Activated CD8-positive, alpha-beta memory T cell treated with anti-CD3 and anti-CD28 coated beads for 36 hours (primary cell): ENCODE measurements around the gene EDIL3. TPM values are rescaled to one million over a fixed set of nuclear protein-coding genes. Genes with fewer than 3 reads are reported as not detected.
"Not testable (repeated sequence)": the region's sequence is repeated elsewhere in the genome, so short reads cannot be mapped to it uniquely, and the experiment has no call there.

Source experiments
- CTCF ChIA-PET: fragments of 350-600 bp; sonication (Branson Sonifier 250); formaldehyde crosslinking; loops from one replicate; lab custom pipeline; 2021; ENCODE audit warnings: antibody characterized with exemption; lab: Charles Lee
- POLR2A ChIA-PET: fragments of 350-600 bp; sonication (Branson Sonifier 250); formaldehyde crosslinking; loops from one replicate; lab custom pipeline; 2021; ENCODE audit warnings: antibody characterized with exemption; lab: Charles Lee
- total RNA-seq, 2 experiments: library from RNA; stranded (reverse); gene quantifications; one replicate each; pipeline ENCODE4 v1.2.3, GENCODE V29; 2021

Gene EDIL3
- total RNA-seq, 2 experiments from 2014 or later, result not detected

- CTCF ChIA-PET, result no interaction called here
Measured at GRCh38 chr5:84118551-84118950, 266.1 kb downstream of the EDIL3 start.

GRCh38 chr5:84115727-84116126, 269.0 kb downstream of the EDIL3 start:
- ChIA-PET POLR2A (no interaction called here), CTCF (no interaction called here)

More at GRCh38 chr5:84118551-84118950, 266.1 kb downstream of the EDIL3 start:
- POLR2A ChIA-PET, result no interaction called here

- CTCF ChIA-PET, result no interaction called here
- POLR2A ChIA-PET, result no interaction called here
Measured at GRCh38 chr5:84113246-84114105, 271.2 kb downstream of the EDIL3 start.

DNA sequence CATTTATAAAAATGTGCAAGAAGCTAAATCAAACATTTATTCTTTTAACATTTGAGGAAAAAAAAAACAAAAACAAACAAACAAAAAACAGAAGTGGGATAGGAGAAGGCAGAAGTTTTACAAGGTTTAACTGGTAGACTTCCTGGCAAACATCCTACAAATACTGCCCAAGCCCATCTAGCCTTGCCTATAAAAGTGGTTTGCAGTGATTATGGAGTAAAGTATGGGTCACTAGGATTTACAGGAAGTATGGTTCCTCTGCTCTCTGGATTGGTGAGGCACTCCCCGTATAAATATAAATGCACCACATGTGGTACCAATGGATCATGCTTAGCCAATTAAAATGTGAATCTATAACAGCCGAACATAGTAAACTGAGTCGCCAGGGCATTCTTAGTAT, 291.9 kb downstream of the EDIL3 start:
- CTCF ChIA-PET, result no interaction called here
- POLR2A ChIA-PET, result no interaction called here

DNA sequence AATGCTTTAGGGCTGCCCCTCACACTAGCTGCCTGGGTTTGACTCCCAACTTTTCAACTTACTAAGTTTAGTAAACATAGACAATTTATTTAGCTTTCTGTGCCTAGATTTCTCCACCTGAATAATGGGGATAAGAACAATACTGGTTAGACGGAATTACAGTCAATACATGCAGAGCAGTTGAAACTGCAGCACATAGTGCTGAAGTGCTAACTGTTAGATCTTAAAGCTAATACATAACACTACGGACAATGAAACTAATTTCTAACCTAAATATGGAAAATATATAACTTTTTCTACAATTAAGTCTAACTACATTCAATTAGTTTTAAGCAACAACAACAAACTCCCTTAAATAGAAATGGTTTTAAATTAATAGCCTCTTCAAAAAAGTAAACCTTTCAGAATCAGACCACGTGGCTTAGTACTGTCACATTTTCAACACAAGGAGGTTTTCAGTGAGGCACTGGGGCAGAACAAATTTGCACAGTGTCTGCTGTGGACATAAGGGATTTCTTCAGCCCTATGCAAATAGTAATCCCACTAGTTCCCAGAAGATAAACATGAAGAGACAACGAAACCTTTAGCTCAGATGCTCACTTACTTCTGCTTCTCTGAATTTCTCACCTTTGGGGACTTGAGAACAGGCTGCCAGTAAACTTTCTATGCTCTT, 293.4 kb downstream of the EDIL3 start:
- CTCF ChIA-PET, result no interaction called here
- POLR2A ChIA-PET, result no interaction called here

- ChIA-PET POLR2A (no interaction called here), CTCF (no interaction called here)
Measured at GRCh38 chr5:84088996-84089395, 295.7 kb downstream of the EDIL3 start.

- ChIA-PET CTCF (no interaction called here), POLR2A (no interaction called here)
Measured at GRCh38 chr5:84086511-84086910, 298.2 kb downstream of the EDIL3 start.

- POLR2A ChIA-PET, result no interaction called here
- CTCF ChIA-PET, result no interaction called here
Measured at GRCh38 chr5:84085387-84086041, 299.2 kb downstream of the EDIL3 start.

DNA sequence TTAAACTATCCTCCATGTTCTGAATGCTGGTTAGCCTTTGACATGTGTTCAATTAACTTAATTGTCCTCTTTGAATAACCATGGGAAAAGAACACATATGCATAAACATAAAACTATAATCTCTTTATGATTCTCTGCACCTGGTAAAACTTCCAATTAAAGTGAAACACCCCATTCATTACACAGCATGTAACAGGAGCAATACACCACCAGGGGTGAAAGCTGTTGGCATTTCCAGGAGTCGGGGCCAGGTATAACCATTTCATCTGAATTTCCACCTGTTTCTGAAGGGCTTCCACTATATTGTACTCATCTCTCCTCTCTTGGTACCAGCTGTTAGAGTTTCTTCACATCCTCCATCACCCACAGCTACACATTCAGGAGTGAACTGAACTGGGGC, 303.8 kb downstream of the EDIL3 start:
- CTCF ChIA-PET, result no interaction called here

GRCh38 chr5:84072339-84072738, 312.3 kb downstream of the EDIL3 start:
- CTCF ChIA-PET, result no interaction called here
- POLR2A ChIA-PET, result no interaction called here

More for the DNA sequence above, 303.8 kb downstream of the EDIL3 start:
- POLR2A ChIA-PET, result no interaction called here

DNA sequence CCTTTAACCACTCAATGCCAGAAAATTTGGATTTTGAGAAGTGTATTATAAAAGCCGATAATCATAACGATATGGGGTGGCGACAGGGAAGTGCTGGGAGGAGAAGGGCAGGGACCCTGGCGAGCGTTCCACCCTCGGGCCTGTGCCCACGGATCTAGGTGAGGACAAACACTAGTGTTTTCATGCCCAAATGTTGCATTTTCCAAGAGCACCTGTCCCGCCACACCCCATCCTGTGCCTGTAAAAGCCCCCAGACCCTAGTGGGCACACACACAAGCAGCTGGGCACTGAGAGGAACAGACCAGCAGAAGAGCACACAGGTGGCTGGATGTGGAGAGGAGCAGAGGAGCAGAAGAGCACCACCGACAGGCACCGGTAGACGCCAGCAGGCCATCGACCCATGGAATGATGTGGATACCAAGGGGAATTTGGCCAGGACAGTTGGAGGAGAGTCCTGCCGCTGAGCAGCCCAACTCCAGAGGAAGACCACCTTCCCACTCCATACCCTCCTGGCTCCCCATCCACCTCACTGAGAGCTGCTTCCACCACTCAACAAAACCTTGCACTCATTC, 315.0 kb downstream of the EDIL3 start:
- ChIA-PET CTCF (no interaction called here), POLR2A (no interaction called here)

- ChIA-PET CTCF (no interaction called here), POLR2A (no interaction called here)
Measured at GRCh38 chr5:84063041-84063440, 321.6 kb downstream of the EDIL3 start.

GRCh38 chr5:84059672-84060071, 325.0 kb downstream of the EDIL3 start:
- ChIA-PET CTCF (no interaction called here), POLR2A (no interaction called here)

DNA sequence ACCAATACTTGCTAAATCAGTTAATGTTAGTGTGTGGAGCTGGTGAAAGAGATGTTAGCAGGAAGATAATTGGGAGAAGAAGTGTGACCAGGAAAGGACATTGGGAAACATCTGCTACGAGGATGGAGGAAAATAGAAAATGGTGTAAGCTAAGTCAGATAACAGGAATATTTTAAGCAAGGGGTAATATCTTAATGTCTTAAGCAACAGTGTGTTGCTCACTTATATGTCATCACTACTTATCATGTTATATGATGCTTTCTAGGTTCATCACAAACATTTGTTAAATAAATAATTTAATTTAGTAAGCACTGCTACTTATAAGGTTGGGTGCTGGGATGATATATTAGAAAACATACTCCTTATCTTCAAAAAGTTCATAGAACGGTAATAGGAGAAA, 326.1 kb downstream of the EDIL3 start:
- POLR2A ChIA-PET, result no interaction called here
- CTCF ChIA-PET, result no interaction called here

- POLR2A ChIA-PET, result no interaction called here
- CTCF ChIA-PET, result no interaction called here
Measured at GRCh38 chr5:84057211-84057610, 327.5 kb downstream of the EDIL3 start.

GRCh38 chr5:84045964-84046363, 338.7 kb downstream of the EDIL3 start:
- POLR2A ChIA-PET, result no interaction called here
- CTCF ChIA-PET, result no interaction called here

- POLR2A ChIA-PET, result no interaction called here
Measured at GRCh38 chr5:84036842-84037241, 347.8 kb downstream of the EDIL3 start.

GRCh38 chr5:84032324-84032723, 352.4 kb downstream of the EDIL3 start:
- POLR2A ChIA-PET, result no interaction called here

More at GRCh38 chr5:84036842-84037241, 347.8 kb downstream of the EDIL3 start:
- CTCF ChIA-PET, result no interaction called here

DNA sequence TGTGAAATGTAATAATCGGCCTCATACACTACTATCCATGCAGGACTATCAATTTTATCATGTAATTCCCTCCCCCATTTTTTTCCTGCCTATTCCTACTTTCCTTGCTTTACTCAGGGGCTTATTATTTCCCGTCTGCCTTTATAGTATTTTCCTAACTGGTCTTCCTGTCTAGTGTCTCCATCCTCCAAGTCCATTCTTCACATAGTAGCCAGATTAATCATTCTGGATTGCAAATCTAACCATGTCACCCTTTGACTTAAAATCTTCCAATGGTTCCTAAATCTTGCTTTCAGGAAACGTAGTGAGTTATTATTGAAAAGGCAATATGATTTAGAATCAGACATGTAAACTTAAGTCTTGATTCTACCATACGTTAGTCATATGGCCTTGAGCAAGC, 356.6 kb downstream of the EDIL3 start:
- ChIA-PET CTCF (no interaction called here), POLR2A (no interaction called here)

More at GRCh38 chr5:84032324-84032723, 352.4 kb downstream of the EDIL3 start:
- CTCF ChIA-PET, result no interaction called here

GRCh38 chr5:84018521-84018920, 366.2 kb downstream of the EDIL3 start:
- POLR2A ChIA-PET, CTCF ChIA-PET: not testable (repeated sequence)
